ENCODE data around the gene IGSF21. TPM values are rescaled to one million over a fixed set of nuclear protein-coding genes. Genes with fewer than 3 reads are reported as not detected.

IGSF21 gene
- total and polyA plus RNA-seq, 4 donors: 0.31 to 1.5 (median 0.88) TPM

GRCh38 chr1:18414321-18414720, 306.7 kb downstream of the IGSF21 start:
- DNase-seq (ENCODE audit: low spot score): no peak
- WGBS: 85% methylated on average over 5 of the region's 5 CpGs
- H3K4me3 ChIP-seq (ENCODE audit: low read depth in 1 of 3, low read length in 3 of 3): no peak overlapping the region

GRCh38 chr1:18414872-18415447, 307.4 kb downstream of the IGSF21 start:
- no peaks in the 10 kb centered on the region for H3K27me3 ChIP-seq (ENCODE audit: control insufficient read depth in 4 of 4, insufficient read depth in 4 of 4, low read length in 3 of 4)
- H3K4me1 ChIP-seq (ENCODE audit: control insufficient read depth in 4 of 4, insufficient read depth in 4 of 4, low read length in 3 of 4): no peaks in the 10 kb centered on the region
- peaks cover 3 to 18% (median 7%) of the 10 kb centered on the region in 4 donors for H3K9me3 ChIP-seq (ENCODE audit: control insufficient read depth in 4 of 4, low read length in 3 of 4)
- H3K36me3 ChIP-seq (ENCODE audit: control insufficient read depth in 4 of 4, insufficient read depth in 3 of 4, low read depth in 1 of 4, low read length in 3 of 4): no peaks in the 10 kb centered on the region
- H3K9ac ChIP-seq (ENCODE audit: low read depth in 1 of 2, low read length in 2 of 2): no peak overlapping the region
- TF ChIP-seq ZBTB33 (IDR thresholded peaks at IDR 0.05) (no peak), HNF4G (IDR thresholded peaks at IDR 0.05) (no peak), RXRA (IDR thresholded peaks at IDR 0.05) (no peak), ATF3 (IDR thresholded peaks at IDR 0.05) (no peak), RAD21 (IDR thresholded peaks at IDR 0.05) (no peak), NR2F2 (IDR thresholded peaks at IDR 0.05) (no peak), CTCF (IDR thresholded peaks at IDR 0.05; ENCODE audit: low read depth, low read length, missing input control) (no peak), TAF1 (conservative IDR thresholded peaks at IDR 0.05) (no peak), MAX (IDR thresholded peaks at IDR 0.05) (no peak), EGR1 (IDR thresholded peaks at IDR 0.05; ENCODE audit: low read depth in 2 of 2) (no peak), JUND (IDR thresholded peaks at IDR 0.05) (no peak), SP1 (IDR thresholded peaks at IDR 0.05) (no peak), FOXA1 (IDR thresholded peaks at IDR 0.05) (no peak), GABPA (IDR thresholded peaks at IDR 0.05 in 1 of 2, conservative IDR thresholded peaks at IDR 0.05 in 1 of 2) (no peak)
- no peak for DNase-seq (ENCODE audit: low spot score)
- WGBS: 90% methylated on average over 2 of the region's 2 CpGs
- no peak overlapping the region for H3K27ac ChIP-seq (ENCODE audit: low read depth in 1 of 2, low read length in 2 of 2)
- no peak overlapping the region for H3K4me3 ChIP-seq (ENCODE audit: low read depth in 1 of 3, low read length in 3 of 3)

More at GRCh38 chr1:18414321-18414720, 306.7 kb downstream of the IGSF21 start:
- TF ChIP-seq CTCF (IDR thresholded peaks at IDR 0.05; ENCODE audit: low read depth, low read length, missing input control): no peak
- H3K9me3 ChIP-seq (ENCODE audit: control insufficient read depth in 4 of 4, low read length in 3 of 4): peaks cover 3 to 18% (median 7%) of the 10 kb centered on the region in 4 donors
- H3K4me1 ChIP-seq (ENCODE audit: control insufficient read depth in 4 of 4, insufficient read depth in 4 of 4, low read length in 3 of 4): no peaks in the 10 kb centered on the region
- no peaks in the 10 kb centered on the region for H3K27me3 ChIP-seq (ENCODE audit: control insufficient read depth in 4 of 4, insufficient read depth in 4 of 4, low read length in 3 of 4)
- no peak overlapping the region for H3K27ac ChIP-seq (ENCODE audit: low read depth in 1 of 2, low read length in 2 of 2)
- no peaks in the 10 kb centered on the region for H3K36me3 ChIP-seq (ENCODE audit: control insufficient read depth in 4 of 4, insufficient read depth in 3 of 4, low read depth in 1 of 4, low read length in 3 of 4)
- no peak overlapping the region for H3K9ac ChIP-seq (ENCODE audit: low read depth in 1 of 2, low read length in 2 of 2)

Data from liver (tissue), 9 donors.